ENCODE results near the gene PTPRG. TPM values are rescaled to one million over a fixed set of nuclear protein-coding genes. Genes with fewer than 3 reads are reported as not detected.
"Not testable (repeated sequence)": the region's sequence is repeated elsewhere in the genome, so short reads cannot be mapped to it uniquely, and the experiment has no call there.

PTPRG gene
- polyA plus RNA-seq, 10 donors: 25.7 to 37.0 (median 33.0) TPM

GRCh38 chr3:61682671-61683548, 121.5 kb downstream of the PTPRG start:
- DNase-seq: peak; percentile 65 to 89 (median 69)

- DNase-seq: peak in 1 of 3 donors; percentile 65
Measured at GRCh38 chr3:61683549-61684236, 122.3 kb downstream of the PTPRG start.

GRCh38 chr3:61684386-61684785, 123.0 kb downstream of the PTPRG start:
- peak in 1 of 3 donors; percentile 49 for DNase-seq

- no peak for DNase-seq
Measured at GRCh38 chr3:61685755-61686154, 124.4 kb downstream of the PTPRG start.

- no peak for DNase-seq
Measured at GRCh38 chr3:61686228-61686648, 124.9 kb downstream of the PTPRG start.

- DNase-seq: no peak
Measured at GRCh38 chr3:61687206-61687605, 125.8 kb downstream of the PTPRG start.

GRCh38 chr3:61687663-61688306, 126.4 kb downstream of the PTPRG start:
- no peak for DNase-seq

- DNase-seq: no peak
Measured at GRCh38 chr3:61688307-61688984, 127.1 kb downstream of the PTPRG start.

GRCh38 chr3:61690016-61690415, 128.6 kb downstream of the PTPRG start:
- no peak for DNase-seq

GRCh38 chr3:61691466-61691865, 130.1 kb downstream of the PTPRG start:
- peak in 1 of 3 donors; percentile 75 for DNase-seq

- DNase-seq: no peak
Measured at GRCh38 chr3:61697301-61697700, 135.9 kb downstream of the PTPRG start.

GRCh38 chr3:61698278-61699072, 137.1 kb downstream of the PTPRG start:
- DNase-seq: not testable (repeated sequence)

- DNase-seq: no peak
Measured at GRCh38 chr3:61699622-61700021, 138.3 kb downstream of the PTPRG start.

- DNase-seq: no peak
Measured at GRCh38 chr3:61701011-61701410, 139.6 kb downstream of the PTPRG start.

- no peak for DNase-seq
Measured at GRCh38 chr3:61702453-61702852, 141.1 kb downstream of the PTPRG start.

- DNase-seq: no peak
Measured at GRCh38 chr3:61704807-61705206, 143.4 kb downstream of the PTPRG start.

GRCh38 chr3:61707492-61707891, 146.1 kb downstream of the PTPRG start:
- no peak for DNase-seq

- DNase-seq: not testable (repeated sequence)
Measured at GRCh38 chr3:61710920-61711319, 149.5 kb downstream of the PTPRG start.

- no peak for DNase-seq
Measured at GRCh38 chr3:61714225-61714624, 152.9 kb downstream of the PTPRG start.

- DNase-seq: peak in 1 of 3 donors; percentile 36
Measured at GRCh38 chr3:61715886-61716527, 154.6 kb downstream of the PTPRG start.
